ENCODE data around the gene CHID1.

GRCh38 chr11:936199-936598 lies 25.6 kb upstream of the CHID1 start:
- TF ChIP-seq CTCF (IDR thresholded peaks at IDR 0.05), result no peak
- TF ChIP-seq POLR2A (IDR thresholded peaks at IDR 0.05), result no peak
- TF ChIP-seq EP300 (IDR thresholded peaks at IDR 0.05), result no peak
- no peak for TF ChIP-seq POLR2AphosphoS5 (IDR thresholded peaks at IDR 0.05)
